ENCODE data around the gene CCDC71L.

DNA sequence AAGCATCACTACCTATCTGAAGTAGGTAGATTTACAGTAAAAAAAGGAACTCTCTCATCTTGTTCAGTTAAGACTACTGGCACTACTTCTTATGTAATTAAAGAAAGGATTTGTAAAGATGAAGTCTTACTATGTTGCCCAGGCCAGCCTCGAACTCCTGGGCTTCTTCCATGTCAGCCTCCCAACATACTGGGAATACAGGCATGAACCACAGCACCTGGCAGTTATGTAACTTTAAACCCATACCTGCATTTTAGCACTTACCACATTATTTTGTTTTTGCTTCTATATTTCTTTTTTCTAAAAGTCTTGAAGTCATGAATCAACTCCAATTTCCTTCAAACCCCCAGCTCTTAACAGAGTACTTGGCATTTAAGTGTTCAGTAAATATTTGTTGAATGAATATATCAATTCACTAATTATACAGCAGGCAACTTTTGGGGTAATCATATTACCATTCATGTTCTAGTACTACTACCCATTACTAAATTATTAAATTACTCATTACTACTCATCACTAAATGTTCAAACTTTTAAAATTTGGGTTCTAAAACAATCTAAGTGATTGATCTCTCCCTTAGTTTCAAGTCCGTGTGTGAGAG, 31.6 kb upstream of the CCDC71L start:
- TF ChIP-seq, protein P1, sequence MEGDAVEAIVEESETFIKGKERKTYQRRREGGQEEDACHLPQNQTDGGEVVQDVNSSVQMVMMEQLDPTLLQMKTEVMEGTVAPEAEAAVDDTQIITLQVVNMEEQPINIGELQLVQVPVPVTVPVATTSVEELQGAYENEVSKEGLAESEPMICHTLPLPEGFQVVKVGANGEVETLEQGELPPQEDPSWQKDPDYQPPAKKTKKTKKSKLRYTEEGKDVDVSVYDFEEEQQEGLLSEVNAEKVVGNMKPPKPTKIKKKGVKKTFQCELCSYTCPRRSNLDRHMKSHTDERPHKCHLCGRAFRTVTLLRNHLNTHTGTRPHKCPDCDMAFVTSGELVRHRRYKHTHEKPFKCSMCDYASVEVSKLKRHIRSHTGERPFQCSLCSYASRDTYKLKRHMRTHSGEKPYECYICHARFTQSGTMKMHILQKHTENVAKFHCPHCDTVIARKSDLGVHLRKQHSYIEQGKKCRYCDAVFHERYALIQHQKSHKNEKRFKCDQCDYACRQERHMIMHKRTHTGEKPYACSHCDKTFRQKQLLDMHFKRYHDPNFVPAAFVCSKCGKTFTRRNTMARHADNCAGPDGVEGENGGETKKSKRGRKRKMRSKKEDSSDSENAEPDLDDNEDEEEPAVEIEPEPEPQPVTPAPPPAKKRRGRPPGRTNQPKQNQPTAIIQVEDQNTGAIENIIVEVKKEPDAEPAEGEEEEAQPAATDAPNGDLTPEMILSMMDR (IDR thresholded peaks at IDR 0.05; ENCODE audit: insufficient read depth, low read length, poor library complexity, severe bottlenecking) = no peak
- no peak for TF ChIP-seq EZH2phosphoT487 (conservative IDR thresholded peaks at IDR 0.05; ENCODE audit: low read length)
